ENCODE measurements around the gene CYTH4. TPM values are rescaled to one million over a fixed set of nuclear protein-coding genes. Genes with fewer than 3 reads are reported as not detected.

The CYTH4 gene
- total and polyA plus RNA-seq, 4 donors, result 10.5 to 84.2 (median 35.0) TPM

DNA sequence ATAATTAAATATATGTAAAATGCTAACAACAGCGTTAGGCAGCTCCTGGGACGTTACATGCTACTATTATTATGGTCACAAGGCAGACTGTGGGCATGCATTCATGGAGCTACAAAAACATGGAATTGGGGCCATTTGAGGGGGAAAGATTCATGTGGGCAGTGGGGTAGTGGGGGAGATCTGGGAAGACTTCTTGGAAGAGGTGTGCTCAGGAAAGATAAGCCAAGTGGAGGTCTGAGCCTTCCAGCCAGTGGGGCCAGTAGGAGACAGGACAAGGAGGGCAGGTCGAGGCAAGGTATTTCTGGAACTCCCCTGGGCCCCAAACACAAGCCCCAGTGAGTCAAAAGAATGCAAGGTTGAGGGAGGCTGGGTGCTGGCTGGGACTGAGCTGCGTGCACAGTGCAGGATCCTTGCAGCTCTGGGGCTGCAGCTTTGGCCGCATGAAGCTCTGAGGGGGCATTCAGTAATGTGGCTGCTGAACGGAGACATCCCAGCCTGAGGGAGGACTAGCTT lies 35.4 kb downstream of the CYTH4 start:
- TF ChIP-seq, protein P1, sequence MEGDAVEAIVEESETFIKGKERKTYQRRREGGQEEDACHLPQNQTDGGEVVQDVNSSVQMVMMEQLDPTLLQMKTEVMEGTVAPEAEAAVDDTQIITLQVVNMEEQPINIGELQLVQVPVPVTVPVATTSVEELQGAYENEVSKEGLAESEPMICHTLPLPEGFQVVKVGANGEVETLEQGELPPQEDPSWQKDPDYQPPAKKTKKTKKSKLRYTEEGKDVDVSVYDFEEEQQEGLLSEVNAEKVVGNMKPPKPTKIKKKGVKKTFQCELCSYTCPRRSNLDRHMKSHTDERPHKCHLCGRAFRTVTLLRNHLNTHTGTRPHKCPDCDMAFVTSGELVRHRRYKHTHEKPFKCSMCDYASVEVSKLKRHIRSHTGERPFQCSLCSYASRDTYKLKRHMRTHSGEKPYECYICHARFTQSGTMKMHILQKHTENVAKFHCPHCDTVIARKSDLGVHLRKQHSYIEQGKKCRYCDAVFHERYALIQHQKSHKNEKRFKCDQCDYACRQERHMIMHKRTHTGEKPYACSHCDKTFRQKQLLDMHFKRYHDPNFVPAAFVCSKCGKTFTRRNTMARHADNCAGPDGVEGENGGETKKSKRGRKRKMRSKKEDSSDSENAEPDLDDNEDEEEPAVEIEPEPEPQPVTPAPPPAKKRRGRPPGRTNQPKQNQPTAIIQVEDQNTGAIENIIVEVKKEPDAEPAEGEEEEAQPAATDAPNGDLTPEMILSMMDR (IDR thresholded peaks at IDR 0.05; ENCODE audit: control extremely low read depth, extremely low read depth), result no peak
- Histone ChIP-seq H3K4me1 (ENCODE audit: control insufficient read depth in 5 of 5, insufficient read depth in 5 of 5, low read length in 5 of 5) (peaks cover 0 to 5% (median 0%) of the 10 kb centered on the region in 5 donors), H3K9me3 (ENCODE audit: control insufficient read depth in 4 of 4, insufficient read depth in 3 of 4, low read length in 3 of 4) (no peaks in the 10 kb centered on the region), H3K9ac (ENCODE audit: insufficient read depth in 1 of 2, low read length in 2 of 2) (no peak overlapping the region), H3K36me3 (ENCODE audit: control insufficient read depth in 4 of 4, insufficient read depth in 4 of 4, low read length in 4 of 4) (no peaks in the 10 kb centered on the region), H3K27me3 (ENCODE audit: control insufficient read depth in 3 of 3, insufficient read depth in 3 of 3, low read length in 2 of 3) (peaks cover 0 to 6% (median 3%) of the 10 kb centered on the region in 3 donors), H3K27ac (ENCODE audit: low read depth in 1 of 2, low read length in 1 of 2) (no peak overlapping the region), H3K4me3 (no peak overlapping the region)
- 81 to 82% methylated on average over 6 of the region's 6 CpGs for WGBS, 2 donors
- DNase-seq (no peak), ATAC-seq (ENCODE audit: insufficient read depth, low FRiP score) (no peak)

DNA sequence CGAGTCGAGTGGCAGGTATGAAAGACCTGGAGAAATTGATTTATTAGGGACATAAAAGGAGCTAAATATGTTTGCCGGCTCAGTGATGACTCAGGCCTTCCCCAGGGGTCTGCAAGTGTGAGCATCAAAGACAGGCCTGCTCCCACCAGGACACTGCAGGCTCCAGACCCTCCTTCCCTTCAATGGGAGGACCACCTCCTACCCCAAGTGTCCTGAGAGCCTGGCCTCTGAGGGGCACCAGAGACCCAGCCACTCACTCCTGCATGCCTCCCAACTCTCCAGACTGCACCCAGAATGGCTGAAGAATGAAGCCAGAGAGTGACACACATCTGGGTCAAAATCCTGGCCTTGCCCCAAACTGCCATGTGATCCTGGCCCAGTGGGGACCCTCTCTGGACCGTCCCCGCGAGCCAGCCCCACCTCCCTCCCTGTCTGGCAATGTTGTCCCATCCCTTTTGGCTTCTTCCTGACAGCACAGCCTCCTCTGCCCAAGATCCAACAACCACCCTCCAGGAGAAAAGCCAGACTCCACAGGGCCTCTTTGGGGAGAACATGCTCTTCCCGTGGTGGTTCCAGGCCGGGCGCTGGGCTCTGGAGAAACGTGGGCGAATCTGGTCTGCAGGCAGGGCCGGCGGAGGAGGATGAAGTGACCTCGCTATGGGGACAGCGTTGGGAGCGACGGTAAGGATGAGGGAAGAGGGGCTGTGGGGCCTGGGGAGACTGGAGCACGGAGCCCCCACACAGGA lies 36.2 kb downstream of the CYTH4 start:
- no peak for ATAC-seq (ENCODE audit: insufficient read depth, low FRiP score)
- no peak for DNase-seq
- Histone ChIP-seq H3K4me3 (no peak overlapping the region), H3K9ac (ENCODE audit: insufficient read depth in 1 of 2, low read length in 2 of 2) (no peak overlapping the region), H3K4me1 (ENCODE audit: control insufficient read depth in 5 of 5, insufficient read depth in 5 of 5, low read length in 5 of 5) (peaks cover 0 to 5% (median 0%) of the 10 kb centered on the region in 5 donors), H3K36me3 (ENCODE audit: control insufficient read depth in 4 of 4, insufficient read depth in 4 of 4, low read length in 4 of 4) (no peaks in the 10 kb centered on the region), H3K27ac (ENCODE audit: low read depth in 1 of 2, low read length in 1 of 2) (no peak overlapping the region), H3K9me3 (ENCODE audit: control insufficient read depth in 4 of 4, insufficient read depth in 3 of 4, low read length in 3 of 4) (no peaks in the 10 kb centered on the region), H3K27me3 (ENCODE audit: control insufficient read depth in 3 of 3, insufficient read depth in 3 of 3, low read length in 2 of 3) (peaks cover 0 to 11% (median 6%) of the 10 kb centered on the region in 3 donors)
- WGBS, 2 donors, result 85 to 87% methylated on average over 18 of the region's 18 CpGs
- TF ChIP-seq, protein P1 (IDR thresholded peaks at IDR 0.05; ENCODE audit: control extremely low read depth, extremely low read depth), result no peak

DNA sequence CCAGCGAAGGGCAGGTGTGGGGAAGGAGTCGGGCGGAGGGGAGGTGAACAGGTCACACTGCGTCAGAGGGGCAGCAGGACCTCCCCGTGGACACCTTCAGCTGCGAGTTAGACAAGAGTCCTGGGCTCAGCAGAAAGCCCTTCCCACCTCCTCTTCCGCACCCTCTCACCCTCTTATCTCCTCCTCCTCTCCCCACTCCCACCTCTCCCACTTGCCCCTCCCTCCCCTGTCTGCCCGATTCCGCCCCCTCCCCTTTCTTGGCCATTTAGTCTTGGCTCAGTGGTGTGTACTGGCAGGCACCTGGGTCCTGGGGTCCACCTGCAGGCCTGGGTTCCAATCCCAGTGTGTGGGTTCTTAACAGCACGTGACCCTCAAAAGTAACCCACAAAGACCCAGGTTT lies 37.2 kb downstream of the CYTH4 start:
- H3K4me3 ChIP-seq, result no peak overlapping the region
- H3K9ac ChIP-seq (ENCODE audit: insufficient read depth in 1 of 2, low read length in 2 of 2), result no peak overlapping the region
- H3K27me3 ChIP-seq (ENCODE audit: control insufficient read depth in 3 of 3, insufficient read depth in 3 of 3, low read length in 2 of 3), result peaks cover 0 to 19% (median 15%) of the 10 kb centered on the region in 3 donors
- TF ChIP-seq, protein P1 (IDR thresholded peaks at IDR 0.05; ENCODE audit: control extremely low read depth, extremely low read depth), result no peak
- no peaks in the 10 kb centered on the region for H3K36me3 ChIP-seq (ENCODE audit: control insufficient read depth in 4 of 4, insufficient read depth in 4 of 4, low read length in 4 of 4)
- H3K9me3 ChIP-seq (ENCODE audit: control insufficient read depth in 4 of 4, insufficient read depth in 3 of 4, low read length in 3 of 4), result no peaks in the 10 kb centered on the region
- H3K4me1 ChIP-seq (ENCODE audit: control insufficient read depth in 5 of 5, insufficient read depth in 5 of 5, low read length in 5 of 5), result peaks cover 0 to 9% (median 0%) of the 10 kb centered on the region in 5 donors
- DNase-seq (no peak), ATAC-seq (ENCODE audit: insufficient read depth, low FRiP score) (no peak)
- WGBS, 2 donors, result 76 to 85% methylated on average over 10 of the region's 10 CpGs
- H3K27ac ChIP-seq (ENCODE audit: low read depth in 1 of 2, low read length in 1 of 2), result no peak overlapping the region
